Suppressor macrophage treated with lipopolysaccharide for 4 hours (primary cell): ENCODE data around the gene TBC1D17.

Experiments used
- DNase-seq: peaks from one replicate; pipeline ENCODE4 v3.0.0-alpha.2; 2020

The TBC1D17 gene

GRCh38 chr19:49877020-49877878 lies at the start of gene TBC1D17, which contains the start of gene AKT1S1:
TSS of gene TBC1D17 (plus strand) at chr19:49877702. CDS start at chr19:49877724, 22 bp downstream.
TSS of gene AKT1S1 (minus strand) at chr19:49877355. CDS start at chr19:49873295, 4,060 bp downstream.
- DNase-seq = peak; percentile 100

- DNase-seq = no peak
These were observed 48.3 kb upstream of the TBC1D17 start for GRCh38 chr19:49829200-49829599.

GRCh38 chr19:49829721-49830120 lies 47.8 kb upstream of the TBC1D17 start:
- DNase-seq = no peak

GRCh38 chr19:49830766-49831165 lies 46.7 kb upstream of the TBC1D17 start:
- no peak for DNase-seq

DNA sequence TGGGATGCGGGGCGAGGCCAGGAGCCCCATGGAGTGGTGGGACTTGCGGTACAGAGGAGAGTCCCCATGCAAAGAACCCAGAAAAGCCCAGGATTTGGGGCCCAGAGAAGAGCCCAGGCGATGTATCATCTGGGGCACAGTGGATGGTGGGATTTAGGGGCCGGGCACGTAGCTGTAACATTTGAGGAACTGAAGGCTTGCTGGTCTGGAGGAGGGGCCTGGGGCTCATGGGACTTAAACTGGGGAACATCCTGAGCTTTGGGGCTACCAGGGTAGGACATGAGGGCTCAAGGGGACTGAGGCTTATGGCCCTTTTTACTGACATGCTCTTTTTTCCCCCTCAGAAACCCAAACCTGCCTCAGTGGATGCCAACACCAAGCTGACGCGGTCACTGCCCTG lies 45.9 kb upstream of the TBC1D17 start:
- DNase-seq = no peak

DNA sequence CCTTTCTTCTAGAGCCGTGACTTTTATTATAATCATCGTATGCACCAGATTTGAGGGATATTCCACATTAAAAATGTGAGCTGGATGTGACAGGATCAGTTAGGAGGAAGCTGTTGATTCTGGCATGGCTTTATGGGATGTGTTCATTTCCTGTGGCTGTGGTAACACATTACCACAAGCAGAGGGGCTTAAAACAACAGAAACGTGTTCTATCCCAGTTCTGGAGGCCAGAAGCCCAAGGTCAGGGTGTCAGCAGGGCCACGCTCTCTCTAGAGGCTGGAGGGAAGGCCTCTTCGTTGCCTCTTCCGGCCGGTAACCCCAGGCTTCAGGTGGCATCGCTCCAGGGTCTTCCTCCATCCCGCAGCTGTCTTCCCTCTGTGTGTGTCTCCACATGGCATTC lies 44.9 kb upstream of the TBC1D17 start:
- no peak for DNase-seq

- no peak for DNase-seq
These were observed 43.9 kb upstream of the TBC1D17 start for GRCh38 chr19:49833599-49833998.

- DNase-seq = no peak
These were observed 41.9 kb upstream of the TBC1D17 start for GRCh38 chr19:49835562-49835961.

DNA sequence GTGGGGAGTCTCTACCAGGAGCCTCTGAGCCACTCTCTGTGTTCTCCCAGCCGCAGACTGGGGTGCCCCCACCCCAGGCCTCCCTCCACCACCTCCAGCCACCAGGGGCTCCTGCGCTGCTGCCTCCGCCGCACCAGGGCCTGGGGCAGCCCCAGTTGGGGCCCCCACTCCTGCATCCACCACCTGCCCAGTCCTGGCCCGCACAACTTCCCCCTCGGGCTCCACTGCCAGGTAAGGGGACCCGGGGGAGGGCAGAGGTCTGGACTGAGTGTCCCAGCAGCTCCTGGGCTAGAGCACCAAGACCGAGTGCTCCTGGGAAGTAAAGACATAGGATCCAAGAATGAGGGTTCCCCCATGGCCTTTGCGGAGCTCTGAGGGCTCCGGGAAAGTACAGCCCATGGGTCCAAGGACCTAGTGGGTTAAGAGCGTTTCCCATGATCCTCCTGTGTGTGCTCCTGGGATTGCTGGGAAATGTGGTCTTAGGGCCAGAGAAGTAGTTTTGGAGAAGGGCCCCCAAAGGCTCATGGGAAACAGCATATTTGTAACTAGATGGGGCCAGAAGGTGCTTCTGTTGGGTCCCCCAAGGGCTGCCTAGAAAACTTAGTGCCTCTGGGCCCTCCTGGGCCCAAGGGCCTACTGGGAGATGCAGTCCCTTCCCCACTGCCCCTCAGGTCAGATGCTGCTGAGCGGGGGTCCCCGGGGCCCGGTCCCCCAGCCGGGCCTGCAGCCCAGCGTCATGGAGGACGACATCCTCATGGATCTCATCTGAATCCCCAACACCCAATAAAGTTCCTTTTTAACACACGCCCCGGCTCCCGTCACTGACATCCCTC lies 41.1 kb upstream of the TBC1D17 start:
- no peak for DNase-seq

- no peak for DNase-seq
These were observed 40.5 kb upstream of the TBC1D17 start for GRCh38 chr19:49837009-49837310.

DNA sequence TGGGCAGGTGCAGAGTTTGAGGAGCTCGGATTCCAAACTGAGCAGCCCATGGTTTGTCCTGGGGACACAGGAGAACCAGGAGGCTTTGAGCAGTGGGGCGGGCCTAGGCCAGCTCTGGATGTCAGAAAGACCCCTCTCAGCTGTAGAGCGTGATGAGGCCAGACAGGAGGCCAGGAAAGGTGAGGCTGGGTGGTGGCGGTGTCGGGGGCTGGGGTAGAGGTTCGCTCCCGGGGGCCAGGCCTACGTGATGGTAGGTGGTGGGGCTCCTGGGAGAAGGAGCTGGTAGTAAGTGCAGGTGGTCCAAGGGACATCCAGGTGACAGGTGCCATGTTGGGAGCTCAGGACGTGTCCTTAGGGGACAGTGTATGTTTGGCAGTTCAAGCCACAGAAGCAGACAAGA lies 40.1 kb upstream of the TBC1D17 start:
- DNase-seq = no peak

DNA sequence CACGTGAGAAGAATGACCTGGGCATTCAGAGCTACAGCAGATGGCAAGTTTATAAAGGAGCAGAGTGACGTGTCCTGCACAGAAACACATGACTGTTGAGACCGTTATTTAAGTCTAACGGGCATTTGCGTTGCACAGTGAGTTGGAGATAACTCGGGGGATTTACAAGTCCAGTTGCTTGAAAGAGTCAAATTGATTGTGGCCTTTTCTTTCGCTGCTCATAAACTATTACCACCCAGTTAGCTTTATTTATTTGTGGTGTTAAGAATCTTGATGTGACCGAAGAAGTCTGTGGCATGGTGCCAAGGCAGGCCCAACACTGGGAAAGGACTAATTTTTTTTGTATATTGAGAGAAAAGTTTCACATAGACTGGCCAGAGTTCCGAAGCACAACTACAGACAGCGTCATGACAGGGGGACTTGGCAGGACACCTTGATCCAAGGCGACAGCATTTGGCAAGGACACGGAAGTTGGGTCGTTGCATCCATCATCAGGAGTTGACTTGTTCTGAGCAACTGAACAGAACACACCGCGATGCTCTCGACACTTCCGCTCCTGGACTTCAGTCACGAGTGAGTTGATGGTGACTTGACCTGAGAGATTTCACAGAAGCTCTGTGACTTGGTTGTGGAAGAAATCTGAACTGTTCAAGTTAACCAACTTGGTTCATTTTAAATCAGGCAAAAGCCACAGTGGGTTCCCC lies 38.5 kb upstream of the TBC1D17 start:
- no peak for DNase-seq

GRCh38 chr19:49839713-49840112 lies 37.8 kb upstream of the TBC1D17 start:
- no peak for DNase-seq

- DNase-seq = no peak
These were observed 37.2 kb upstream of the TBC1D17 start for GRCh38 chr19:49840321-49840720.

DNA sequence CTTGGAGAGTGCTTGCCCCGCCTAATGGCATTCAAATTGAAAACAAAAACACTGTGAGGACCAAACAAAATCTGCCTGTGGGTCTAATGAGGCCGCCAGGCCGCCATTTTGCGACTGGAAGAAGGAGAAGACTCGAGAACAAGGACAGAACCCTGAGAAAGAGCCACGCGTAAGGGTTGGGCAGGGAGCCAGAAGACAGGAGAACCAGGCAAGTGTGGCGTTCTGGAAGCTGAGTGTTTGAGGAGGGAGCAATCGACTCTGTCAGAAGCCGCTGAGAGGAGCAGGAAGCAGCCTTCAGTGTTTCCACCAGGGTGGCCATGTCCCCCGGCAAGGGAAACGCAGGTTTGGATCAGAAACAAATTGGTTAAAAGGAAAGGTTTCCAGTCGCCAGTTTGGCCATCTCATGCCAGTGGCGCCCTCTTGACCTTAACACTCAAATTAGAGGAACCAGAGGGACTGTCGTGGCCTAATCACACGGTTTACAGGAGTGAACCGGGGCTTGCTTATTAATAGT lies 36.7 kb upstream of the TBC1D17 start:
- no peak for DNase-seq

DNA sequence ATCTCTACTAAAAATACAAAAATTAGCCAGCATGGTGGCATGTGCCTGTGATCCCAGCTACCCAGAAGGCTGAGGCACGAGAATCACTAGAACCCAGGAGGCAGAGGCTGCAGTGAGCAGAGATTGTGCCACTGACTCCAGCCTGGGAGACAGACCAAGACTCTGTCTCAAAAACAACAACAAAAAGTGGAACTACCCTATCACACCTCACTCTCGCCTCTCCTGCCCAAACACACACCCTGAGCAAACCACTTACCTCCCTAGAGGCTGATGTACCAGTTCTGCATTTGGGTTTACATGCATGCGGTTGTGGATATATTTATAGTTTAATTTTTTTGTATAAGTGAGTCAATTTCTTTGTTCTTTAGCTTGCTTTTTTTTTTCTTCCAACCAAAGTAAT lies 34.2 kb upstream of the TBC1D17 start:
- DNase-seq = no peak

DNA sequence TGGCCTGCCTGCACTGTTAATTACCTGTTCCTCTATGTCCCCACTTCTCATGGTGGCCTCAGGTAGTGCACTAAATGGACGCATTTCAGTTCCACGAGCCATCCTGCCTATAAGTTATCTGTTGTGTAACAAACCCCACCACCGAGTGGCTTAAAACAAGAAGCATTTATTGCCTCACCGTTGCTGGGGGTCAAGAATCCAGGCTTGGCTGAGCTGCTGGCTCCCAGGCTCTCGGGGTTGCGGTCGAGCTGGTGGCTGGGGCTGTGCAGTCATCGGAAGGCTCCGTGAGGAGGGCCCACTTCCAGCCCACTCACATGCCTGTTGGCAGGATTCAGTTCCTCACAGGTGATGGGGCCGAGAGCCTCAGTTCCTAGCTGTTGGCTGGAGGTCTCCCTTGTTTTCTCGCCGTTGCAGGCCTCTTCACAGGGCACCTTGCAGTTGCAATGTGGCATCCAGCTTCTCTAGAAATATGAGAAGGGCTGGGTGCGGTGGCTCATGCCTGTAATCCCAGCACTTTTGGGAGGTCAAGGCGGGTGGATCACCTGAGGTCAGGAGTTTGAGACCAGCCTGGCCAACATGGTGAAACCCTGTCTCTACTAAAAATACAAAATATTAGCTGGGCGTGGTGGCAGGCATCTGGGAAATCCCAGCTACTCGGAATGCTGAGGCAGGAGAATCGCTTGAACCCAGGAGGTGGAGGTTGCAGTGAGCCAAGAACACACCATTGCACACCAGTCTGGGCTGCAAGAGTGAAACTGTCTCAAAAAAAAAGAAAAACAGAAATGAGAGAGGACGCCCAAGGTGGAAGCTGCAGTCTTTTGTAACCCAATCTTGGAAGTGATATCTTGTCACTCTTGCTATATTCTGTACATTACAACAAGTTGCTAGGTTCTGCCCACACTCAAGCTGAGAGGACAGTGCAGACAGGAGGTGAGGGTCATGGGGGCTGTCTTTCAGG lies 33.1 kb upstream of the TBC1D17 start:
- DNase-seq = peak; percentile 31

- no peak for DNase-seq
These were observed 32.1 kb upstream of the TBC1D17 start for GRCh38 chr19:49845414-49845813.

DNA sequence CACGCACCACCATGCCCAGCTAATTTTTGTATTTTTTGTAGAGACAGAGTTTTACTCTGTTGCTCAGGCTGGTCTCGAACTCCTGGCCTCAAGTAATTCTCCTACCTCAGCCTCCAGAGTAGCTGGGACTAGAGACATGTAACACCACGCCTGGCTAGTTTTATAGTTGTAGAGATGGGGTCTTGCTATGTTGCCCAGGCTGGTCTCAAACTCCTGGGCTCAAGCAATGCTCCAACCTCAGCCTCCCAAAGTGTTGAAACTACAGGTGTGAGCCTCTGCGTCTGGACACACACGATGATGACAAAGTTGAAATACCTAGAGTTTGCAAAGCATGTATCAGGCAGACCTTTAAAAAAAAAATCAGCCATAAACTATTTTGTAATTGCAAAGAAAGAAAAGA lies 31.1 kb upstream of the TBC1D17 start:
- DNase-seq = no peak

DNA sequence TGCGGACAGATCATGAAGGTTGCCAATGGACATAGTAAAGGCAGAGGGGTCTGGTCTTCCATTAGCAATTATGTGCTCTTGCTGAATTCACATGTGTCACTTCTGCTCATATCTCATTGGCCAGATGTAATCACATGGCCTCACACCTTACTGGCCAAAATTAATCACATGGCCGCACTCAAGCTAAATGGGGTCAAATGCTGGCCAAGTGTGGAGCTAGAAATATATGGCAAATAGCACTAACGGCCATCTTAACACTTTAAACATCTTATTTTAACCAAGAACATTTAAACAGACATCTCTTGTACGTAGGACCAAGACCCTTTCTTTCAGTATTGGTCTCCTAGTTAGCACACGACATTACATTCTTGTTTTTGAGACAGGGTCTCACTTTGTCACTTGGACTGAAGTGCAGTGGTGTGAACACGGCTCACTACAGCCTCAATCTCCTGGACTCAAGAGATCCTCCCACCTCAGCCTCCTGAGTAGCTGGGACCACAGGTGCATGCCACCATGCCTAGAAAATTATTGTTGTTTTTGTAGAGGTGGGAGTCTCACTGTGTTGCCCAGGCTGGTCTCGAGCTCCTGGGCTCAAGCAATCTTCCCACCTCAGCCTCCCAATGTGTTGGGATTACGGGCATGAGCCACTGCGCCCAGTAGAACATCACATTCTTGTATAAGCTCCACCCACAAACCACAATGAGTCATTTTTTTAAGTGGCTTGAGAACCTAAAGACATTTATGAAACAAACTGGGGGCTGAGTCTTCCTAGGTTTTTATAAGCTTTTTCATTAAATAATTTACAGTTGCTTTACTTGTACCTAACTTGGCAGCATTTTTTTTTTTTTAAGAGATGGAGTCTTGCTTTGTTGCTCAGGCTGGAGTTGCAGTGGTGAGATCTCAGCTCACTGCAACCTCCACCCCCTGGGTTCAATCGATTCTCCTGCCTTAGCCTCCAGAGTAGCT lies 29.5 kb upstream of the TBC1D17 start:
- DNase-seq = peak; percentile 79

DNA sequence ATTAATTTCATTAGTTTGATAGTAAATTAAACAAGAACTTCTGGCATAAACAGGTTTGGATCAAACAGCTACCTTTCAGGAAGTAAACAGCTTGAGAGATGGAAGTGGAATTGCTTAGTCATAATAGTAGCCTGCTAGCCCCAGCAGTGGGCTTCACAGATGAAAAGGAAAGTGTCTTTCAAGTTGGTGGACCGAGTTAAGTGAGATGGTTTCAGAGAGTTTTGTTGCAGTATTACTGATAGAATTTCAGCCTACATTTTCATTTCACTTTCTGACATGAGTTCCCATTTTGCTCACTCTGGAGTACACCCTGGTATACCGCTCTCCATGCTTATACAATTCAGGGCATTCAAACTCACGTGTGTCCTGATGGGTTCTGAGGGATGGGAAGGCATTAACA lies 28.6 kb upstream of the TBC1D17 start:
- no peak for DNase-seq
